Stimulated activated CD8-positive, alpha-beta memory T cell treated with anti-CD3 and anti-CD28 coated beads, Interleukin-4, amount 100 ng/mL, for 24 hours (primary cell): ENCODE measurements around the gene MAP3K13.
"Not testable (repeated sequence)": the region's sequence is repeated elsewhere in the genome, so short reads cannot be mapped to it uniquely, and the experiment has no call there.

Experiments
- DNase-seq: peaks from one replicate; pipeline ENCODE4 v3.0.0-alpha.2; 2020; ENCODE audit warnings: low read depth

The MAP3K13 gene

GRCh38 chr3:185448107-185448506 is 85.2 kb downstream of the MAP3K13 start:
- no peak for DNase-seq

- DNase-seq = not testable (repeated sequence)
Observed at GRCh38 chr3:185451432-185451831, 88.5 kb downstream of the MAP3K13 start.

GRCh38 chr3:185457376-185457775 is 94.4 kb downstream of the MAP3K13 start:
- DNase-seq = no peak

- DNase-seq = no peak
Observed at GRCh38 chr3:185460309-185460708, 97.4 kb downstream of the MAP3K13 start.

GRCh38 chr3:185460719-185461350 is 97.9 kb downstream of the MAP3K13 start:
- DNase-seq = no peak

GRCh38 chr3:185465471-185465870 is 102.5 kb downstream of the MAP3K13 start:
- DNase-seq = no peak

- not testable (repeated sequence) for DNase-seq
Observed at GRCh38 chr3:185466123-185466522, 103.2 kb downstream of the MAP3K13 start.

GRCh38 chr3:185469542-185469941 is 106.6 kb downstream of the MAP3K13 start:
- DNase-seq = no peak

GRCh38 chr3:185470323-185470722 is 107.4 kb downstream of the MAP3K13 start:
- no peak for DNase-seq

GRCh38 chr3:185473290-185473815 is 110.4 kb downstream of the MAP3K13 start:
- DNase-seq = no peak

GRCh38 chr3:185474922-185475321 is 112.0 kb downstream of the MAP3K13 start:
- not testable (repeated sequence) for DNase-seq

- DNase-seq = no peak
Observed at GRCh38 chr3:185477316-185477715, 114.4 kb downstream of the MAP3K13 start.

GRCh38 chr3:185479373-185479945 is 116.5 kb downstream of the MAP3K13 start:
- no peak for DNase-seq

- DNase-seq = no peak
Observed at GRCh38 chr3:185484296-185484695, 121.4 kb downstream of the MAP3K13 start.

GRCh38 chr3:185486394-185486793 is 123.5 kb downstream of the MAP3K13 start:
- DNase-seq = no peak

- no peak for DNase-seq
Observed at GRCh38 chr3:185488465-185488864, 125.5 kb downstream of the MAP3K13 start.

- DNase-seq = no peak
Observed at GRCh38 chr3:185489462-185489861, 126.5 kb downstream of the MAP3K13 start.

- DNase-seq = no peak
Observed at GRCh38 chr3:185490241-185490640, 127.3 kb downstream of the MAP3K13 start.

GRCh38 chr3:185498503-185499396 is 135.8 kb downstream of the MAP3K13 start, which contains the start of gene TMEM41A:
TMEM41A (minus strand) TSS chr3:185499035; CDS start chr3:185498961, 74 bp downstream.
- DNase-seq = peak; percentile 83

GRCh38 chr3:185502987-185503386 is 140.1 kb downstream of the MAP3K13 start:
- no peak for DNase-seq

- DNase-seq = no peak
Observed at GRCh38 chr3:185503521-185503920, 140.6 kb downstream of the MAP3K13 start.

GRCh38 chr3:185504636-185505035 is 141.7 kb downstream of the MAP3K13 start:
- DNase-seq = no peak

GRCh38 chr3:185507883-185508282 is 144.9 kb downstream of the MAP3K13 start:
- no peak for DNase-seq
